Ishikawa (cell line): ENCODE results near the gene ATP2C2.

Experiments used
- CEBPB ChIP-seq: IDR thresholded peaks from 2 replicates; pipeline ENCODE4 v1.6.1; 2012
- EGR1 ChIP-seq: IDR thresholded peaks from 2 replicates; pipeline ENCODE4 v1.6.1; 2012
- EP300 ChIP-seq: IDR thresholded peaks from 2 replicates; pipeline ENCODE4 v1.6.1; 2012; ENCODE audit warnings: borderline replicate concordance
- FOXM1 ChIP-seq: IDR thresholded peaks from 2 replicates; pipeline ENCODE4 v1.6.1; 2012; ENCODE audit warnings: low read depth, borderline replicate concordance
- NFIC ChIP-seq: IDR thresholded peaks from 2 replicates; pipeline ENCODE4 v1.6.1; 2012
- RAD21 ChIP-seq: IDR thresholded peaks from 2 replicates; pipeline ENCODE4 v1.6.1; 2012; ENCODE audit warnings: low read depth
- TAF1 ChIP-seq: IDR thresholded peaks from 2 replicates; pipeline ENCODE4 v1.6.1; 2012; ENCODE audit warnings: low read depth, mild to moderate bottlenecking
- TCF12 ChIP-seq: IDR thresholded peaks from 2 replicates; pipeline ENCODE4 v1.6.1; 2012; ENCODE audit warnings: low read depth
- YY1 ChIP-seq: IDR thresholded peaks from 2 replicates; pipeline ENCODE4 v1.6.1; 2012; ENCODE audit warnings: low read depth
- ZBTB7A ChIP-seq: IDR thresholded peaks from 2 replicates; pipeline ENCODE4 v1.6.1; 2012; ENCODE audit warnings: low read depth
- TF ChIP-seq, protein P1 (sequence below): IDR thresholded peaks from 2 replicates; pipeline ENCODE4 v1.6.1; 2012
- TF ChIP-seq, protein P2 (sequence below): IDR thresholded peaks from 2 replicates; pipeline ENCODE4 v1.6.1; 2012; ENCODE audit warnings: low read depth, mild to moderate bottlenecking
- TF ChIP-seq, protein P3 (sequence below): IDR thresholded peaks from 2 replicates; pipeline ENCODE4 v1.6.1; 2012

DNA sequence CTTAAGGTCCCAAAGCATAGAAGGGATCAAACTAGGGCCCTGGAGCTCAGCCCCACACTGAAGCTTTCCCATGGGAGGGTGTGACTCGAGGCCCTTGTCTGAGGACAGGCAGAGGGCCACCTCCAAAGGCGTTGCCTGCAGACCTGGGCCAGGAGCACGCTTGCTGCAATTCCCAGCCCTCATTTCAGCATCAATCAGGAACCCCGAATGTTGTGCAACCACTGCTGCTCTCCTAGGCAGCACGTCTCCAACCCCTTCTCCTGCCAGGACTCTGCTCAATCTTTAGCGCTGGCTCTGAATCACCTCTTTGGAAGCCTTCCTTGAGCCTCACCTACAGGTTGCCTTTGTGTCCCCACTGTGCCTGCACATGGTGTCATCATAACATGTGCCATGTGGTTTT lies 14.0 kb upstream of the ATP2C2 start:
- TF ChIP-seq, protein P1, sequence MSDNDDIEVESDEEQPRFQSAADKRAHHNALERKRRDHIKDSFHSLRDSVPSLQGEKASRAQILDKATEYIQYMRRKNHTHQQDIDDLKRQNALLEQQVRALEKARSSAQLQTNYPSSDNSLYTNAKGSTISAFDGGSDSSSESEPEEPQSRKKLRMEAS: no peak
- TF ChIP-seq YY1 (no peak), CEBPB (no peak), EGR1 (no peak), EP300 (no peak), ZBTB7A (no peak), NFIC (no peak), TAF1 (no peak), RAD21 (no peak), TCF12 (no peak), FOXM1 (no peak)
- TF ChIP-seq, protein P2, sequence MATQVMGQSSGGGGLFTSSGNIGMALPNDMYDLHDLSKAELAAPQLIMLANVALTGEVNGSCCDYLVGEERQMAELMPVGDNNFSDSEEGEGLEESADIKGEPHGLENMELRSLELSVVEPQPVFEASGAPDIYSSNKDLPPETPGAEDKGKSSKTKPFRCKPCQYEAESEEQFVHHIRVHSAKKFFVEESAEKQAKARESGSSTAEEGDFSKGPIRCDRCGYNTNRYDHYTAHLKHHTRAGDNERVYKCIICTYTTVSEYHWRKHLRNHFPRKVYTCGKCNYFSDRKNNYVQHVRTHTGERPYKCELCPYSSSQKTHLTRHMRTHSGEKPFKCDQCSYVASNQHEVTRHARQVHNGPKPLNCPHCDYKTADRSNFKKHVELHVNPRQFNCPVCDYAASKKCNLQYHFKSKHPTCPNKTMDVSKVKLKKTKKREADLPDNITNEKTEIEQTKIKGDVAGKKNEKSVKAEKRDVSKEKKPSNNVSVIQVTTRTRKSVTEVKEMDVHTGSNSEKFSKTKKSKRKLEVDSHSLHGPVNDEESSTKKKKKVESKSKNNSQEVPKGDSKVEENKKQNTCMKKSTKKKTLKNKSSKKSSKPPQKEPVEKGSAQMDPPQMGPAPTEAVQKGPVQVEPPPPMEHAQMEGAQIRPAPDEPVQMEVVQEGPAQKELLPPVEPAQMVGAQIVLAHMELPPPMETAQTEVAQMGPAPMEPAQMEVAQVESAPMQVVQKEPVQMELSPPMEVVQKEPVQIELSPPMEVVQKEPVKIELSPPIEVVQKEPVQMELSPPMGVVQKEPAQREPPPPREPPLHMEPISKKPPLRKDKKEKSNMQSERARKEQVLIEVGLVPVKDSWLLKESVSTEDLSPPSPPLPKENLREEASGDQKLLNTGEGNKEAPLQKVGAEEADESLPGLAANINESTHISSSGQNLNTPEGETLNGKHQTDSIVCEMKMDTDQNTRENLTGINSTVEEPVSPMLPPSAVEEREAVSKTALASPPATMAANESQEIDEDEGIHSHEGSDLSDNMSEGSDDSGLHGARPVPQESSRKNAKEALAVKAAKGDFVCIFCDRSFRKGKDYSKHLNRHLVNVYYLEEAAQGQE: no peak
- TF ChIP-seq, protein P3, sequence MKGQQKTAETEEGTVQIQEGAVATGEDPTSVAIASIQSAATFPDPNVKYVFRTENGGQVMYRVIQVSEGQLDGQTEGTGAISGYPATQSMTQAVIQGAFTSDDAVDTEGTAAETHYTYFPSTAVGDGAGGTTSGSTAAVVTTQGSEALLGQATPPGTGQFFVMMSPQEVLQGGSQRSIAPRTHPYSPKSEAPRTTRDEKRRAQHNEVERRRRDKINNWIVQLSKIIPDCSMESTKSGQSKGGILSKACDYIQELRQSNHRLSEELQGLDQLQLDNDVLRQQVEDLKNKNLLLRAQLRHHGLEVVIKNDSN: no peak
